ENCODE data around the gene USP28. TPM values are rescaled to one million over a fixed set of nuclear protein-coding genes. Genes with fewer than 3 reads are reported as not detected.

USP28 gene
- total RNA-seq, 1 donor from 2014 or later, result 11.6 TPM

GRCh38 chr11:113827477-113827876 lies 47.9 kb downstream of the USP28 start:
- no peak for TF ChIP-seq CTCF (conservative IDR thresholded peaks at IDR 0.05; ENCODE audit: low read depth, low read length)
- DNase-seq (ENCODE audit: low read depth), result no peak
- H3K4me3 ChIP-seq (ENCODE audit: low read depth, low read length), result no peak overlapping the region

- TF ChIP-seq CTCF (conservative IDR thresholded peaks at IDR 0.05; ENCODE audit: low read depth, low read length), result no peak
- no peak for DNase-seq (ENCODE audit: low read depth)
Observed at GRCh38 chr11:113818426-113818825, 56.9 kb downstream of the USP28 start.

GRCh38 chr11:113817626-113818025 lies 57.7 kb downstream of the USP28 start:
- DNase-seq (ENCODE audit: low read depth), result no peak
- H3K4me3 ChIP-seq (ENCODE audit: low read depth, low read length), result no peak overlapping the region
- no peak for TF ChIP-seq CTCF (conservative IDR thresholded peaks at IDR 0.05; ENCODE audit: low read depth, low read length)

More at GRCh38 chr11:113818426-113818825, 56.9 kb downstream of the USP28 start:
- H3K4me3 ChIP-seq (ENCODE audit: low read depth, low read length), result no peak overlapping the region

- DNase-seq (ENCODE audit: low read depth), result no peak
- H3K4me3 ChIP-seq (ENCODE audit: low read depth, low read length), result no peak overlapping the region
- TF ChIP-seq CTCF (conservative IDR thresholded peaks at IDR 0.05; ENCODE audit: low read depth, low read length), result no peak
Observed at GRCh38 chr11:113817162-113817561, 58.2 kb downstream of the USP28 start.

- DNase-seq (ENCODE audit: low read depth), result no peak
- no peak overlapping the region for H3K4me3 ChIP-seq (ENCODE audit: low read depth, low read length)
- no peak for TF ChIP-seq CTCF (conservative IDR thresholded peaks at IDR 0.05; ENCODE audit: low read depth, low read length)
Observed at GRCh38 chr11:113814181-113814580, 61.2 kb downstream of the USP28 start.

- no peak overlapping the region for H3K4me3 ChIP-seq (ENCODE audit: low read depth, low read length)
- no peak for DNase-seq (ENCODE audit: low read depth)
- TF ChIP-seq CTCF (conservative IDR thresholded peaks at IDR 0.05; ENCODE audit: low read depth, low read length), result no peak
Observed at GRCh38 chr11:113808931-113809330, 66.4 kb downstream of the USP28 start.

- no peak overlapping the region for H3K4me3 ChIP-seq (ENCODE audit: low read depth, low read length)
- TF ChIP-seq CTCF (conservative IDR thresholded peaks at IDR 0.05; ENCODE audit: low read depth, low read length), result peak; percentile 65
- no peak for DNase-seq (ENCODE audit: low read depth)
Observed at GRCh38 chr11:113806406-113806805, 69.0 kb downstream of the USP28 start.

Data from epithelial cell of proximal tubule (primary cell).